NT2/D1 (cell line): ENCODE data around the gene PRSS2.
"Not testable (repeated sequence)": the region's sequence is repeated elsewhere in the genome, so short reads cannot be mapped to it uniquely, and the experiment has no call there.

Experiments used
- DNase-seq: peaks from one replicate; pipeline ENCODE4 v3.0.0-alpha.2; 2011; ENCODE audit warnings: low read depth, low spot score
- H3K27me3 ChIP-seq: 2 replicates; pipeline ENCODE4 v1.6.0; 2011; ENCODE audit warnings: mild to moderate bottlenecking; ENCODE audit not compliant: insufficient read length, insufficient read depth
- H3K36me3 ChIP-seq: 2 replicates; pipeline ENCODE4 v1.6.1; 2011; ENCODE audit warnings: mild to moderate bottlenecking, low read length, mixed read lengths; ENCODE audit not compliant: insufficient read depth, insufficient read length
- H3K4me1 ChIP-seq: 2 replicates; pipeline ENCODE4 v1.5.1; 2011; ENCODE audit not compliant: insufficient read depth, insufficient read length
- H3K4me3 ChIP-seq: 2 replicates; pipeline ENCODE4 v1.5.1; 2011; ENCODE audit warnings: low read depth; ENCODE audit not compliant: insufficient read length
- H3K9ac ChIP-seq: 2 replicates; pipeline ENCODE4 v1.6.0; 2011; ENCODE audit warnings: low read depth; ENCODE audit not compliant: insufficient read length
- H3K9me3 ChIP-seq: 2 replicates; pipeline ENCODE4 v1.5.1; 2011; ENCODE audit warnings: mild to moderate bottlenecking, low read length; ENCODE audit not compliant: insufficient read depth
- SUZ12 ChIP-seq: IDR thresholded peaks from 2 replicates; pipeline ENCODE4 v1.6.1; 2011; ENCODE audit not compliant: insufficient read length, insufficient read depth; ENCODE audit errors: extremely low read depth
- YY1 ChIP-seq: IDR thresholded peaks from 2 replicates; pipeline ENCODE4 v1.6.1; 2011; ENCODE audit not compliant: insufficient read length, insufficient read depth
- ZNF274 ChIP-seq: IDR thresholded peaks from 2 replicates; pipeline ENCODE4 v1.6.1; 2011; ENCODE audit warnings: mild to moderate bottlenecking, low read depth, low read length

PRSS2 gene

GRCh38 chr7:142762104-142762503, 8.7 kb upstream of the PRSS2 start:
- DNase-seq = no peak
- Histone ChIP-seq H3K9me3 (no peaks in the 10 kb centered on the region), H3K9ac (no peak overlapping the region), H3K36me3 (no peaks in the 10 kb centered on the region), H3K4me1 (no peaks in the 10 kb centered on the region), H3K27me3 (no peaks in the 10 kb centered on the region), H3K4me3 (no peak overlapping the region)
- TF ChIP-seq ZNF274 (no peak), YY1 (no peak), SUZ12 (no peak)

- TF ChIP-seq ZNF274 (no peak), YY1 (no peak)
- no peaks in the 10 kb centered on the region for H3K27me3 ChIP-seq
- no peak overlapping the region for H3K4me3 ChIP-seq
- no peak for DNase-seq
- H3K36me3 ChIP-seq = no peaks in the 10 kb centered on the region
- H3K9ac ChIP-seq = no peak overlapping the region
- H3K4me1 ChIP-seq = no peaks in the 10 kb centered on the region
- H3K9me3 ChIP-seq = no peaks in the 10 kb centered on the region
These were observed 3.3 kb upstream of the PRSS2 start for GRCh38 chr7:142767451-142767850.

GRCh38 chr7:142767861-142768260, 2.9 kb upstream of the PRSS2 start:
- Histone ChIP-seq H3K4me3 (no peak overlapping the region), H3K4me1 (no peaks in the 10 kb centered on the region)
- TF ChIP-seq SUZ12 (no peak), ZNF274 (no peak), YY1 (no peak)

GRCh38 chr7:142768885-142769284, 1.9 kb upstream of the PRSS2 start:
- not testable (repeated sequence) for H3K9me3 ChIP-seq, H3K9ac ChIP-seq, DNase-seq, H3K4me3 ChIP-seq, H3K36me3 ChIP-seq, H3K4me1 ChIP-seq, H3K27me3 ChIP-seq

More at GRCh38 chr7:142767861-142768260, 2.9 kb upstream of the PRSS2 start:
- H3K9ac ChIP-seq = no peak overlapping the region
- no peaks in the 10 kb centered on the region for H3K27me3 ChIP-seq
- no peak for DNase-seq
- no peaks in the 10 kb centered on the region for H3K36me3 ChIP-seq
- no peaks in the 10 kb centered on the region for H3K9me3 ChIP-seq

- Histone ChIP-seq H3K27me3 (no peaks in the 10 kb centered on the region), H3K36me3 (no peaks in the 10 kb centered on the region), H3K9me3 (no peaks in the 10 kb centered on the region), H3K9ac (no peak overlapping the region), H3K4me1 (no peaks in the 10 kb centered on the region), H3K4me3 (no peak overlapping the region)
- no peak for DNase-seq
- TF ChIP-seq YY1 = no peak
- no peak for TF ChIP-seq SUZ12
- TF ChIP-seq ZNF274 = no peak
These were observed 568 bp downstream of the PRSS2 start for GRCh38 chr7:142771353-142771723.

GRCh38 chr7:142772051-142772450, 1.3 kb downstream of the PRSS2 start:
- Histone ChIP-seq H3K9me3 (no peaks in the 10 kb centered on the region), H3K9ac (no peak overlapping the region), H3K36me3 (no peaks in the 10 kb centered on the region), H3K4me3 (no peak overlapping the region), H3K4me1 (no peaks in the 10 kb centered on the region), H3K27me3 (no peaks in the 10 kb centered on the region)
- no peak for DNase-seq
- no peak for TF ChIP-seq YY1
- no peak for TF ChIP-seq SUZ12
- TF ChIP-seq ZNF274 = no peak

- H3K36me3 ChIP-seq = no peaks in the 10 kb centered on the region
- no peak for DNase-seq
- TF ChIP-seq YY1 = no peak
- no peak for TF ChIP-seq SUZ12
- TF ChIP-seq ZNF274 = no peak
- H3K27me3 ChIP-seq = no peaks in the 10 kb centered on the region
- H3K9me3 ChIP-seq = no peaks in the 10 kb centered on the region
- H3K4me1 ChIP-seq = no peaks in the 10 kb centered on the region
- no peak overlapping the region for H3K9ac ChIP-seq
- H3K4me3 ChIP-seq = no peak overlapping the region
These were observed 1.9 kb downstream of the PRSS2 start for GRCh38 chr7:142772673-142773072.

GRCh38 chr7:142773230-142773629, 2.5 kb downstream of the PRSS2 start:
- TF ChIP-seq SUZ12 (no peak), ZNF274 (no peak), YY1 (no peak)
- no peaks in the 10 kb centered on the region for H3K4me1 ChIP-seq
- no peak overlapping the region for H3K9ac ChIP-seq
- H3K9me3 ChIP-seq = no peaks in the 10 kb centered on the region
- no peaks in the 10 kb centered on the region for H3K27me3 ChIP-seq
- no peak overlapping the region for H3K4me3 ChIP-seq
- H3K36me3 ChIP-seq = no peaks in the 10 kb centered on the region
- no peak for DNase-seq
